Large intestine (tissue), 3 donors: ENCODE data around the gene TSTD2. TPM values are rescaled to one million over a fixed set of nuclear protein-coding genes. Genes with fewer than 3 reads are reported as not detected.

Experiments used
- DNase-seq, 2 donors: peaks; one replicate each; pipeline versions ENCODE4 v3.0.0 to v3.0.0-alpha.2; 2013
- H3K27ac ChIP-seq: one replicate; pipeline ENCODE4 v1.5.1; 2013; ENCODE audit warnings: low read length
- H3K27me3 ChIP-seq: 2 replicates; pipeline ENCODE4 v1.6.1; 2013; ENCODE audit warnings: low read length; ENCODE audit not compliant: control insufficient read depth, insufficient read depth
- H3K36me3 ChIP-seq: 2 replicates; pipeline ENCODE4 v1.6.1; 2013; ENCODE audit warnings: low read length; ENCODE audit not compliant: control insufficient read depth, insufficient read depth
- H3K4me1 ChIP-seq: one replicate; pipeline ENCODE4 v1.6.1; 2013; ENCODE audit warnings: low read length; ENCODE audit not compliant: control insufficient read depth, insufficient read depth
- H3K4me3 ChIP-seq: one replicate; pipeline ENCODE4 v1.5.1; 2013; ENCODE audit warnings: low read length
- H3K9me3 ChIP-seq: one replicate; pipeline ENCODE4 v1.6.1; 2013; ENCODE audit warnings: mild to moderate bottlenecking, low read depth, low read length, moderate library complexity; ENCODE audit not compliant: control insufficient read depth
- WGBS: methylation state at CpG from one replicate; pipeline ENCODE4 v1.1.5; 2013; ENCODE audit warnings: low lambda C conversion rate; ENCODE audit not compliant: insufficient coverage; 5-methylcytosine and 5-hydroxymethylcytosine counted together
- polyA plus RNA-seq: library from polyadenylated mRNA; unstranded; fragments of 120-200 nt; gene quantifications from one replicate; pipeline ENCODE4 v1.2.1, GENCODE V29; 2013

Gene TSTD2
- polyA plus RNA-seq, 1 donor: 21.2 TPM

- no peak overlapping the region for H3K27ac ChIP-seq
- peaks cover 37% of the 10 kb centered on the region for H3K36me3 ChIP-seq
- DNase-seq: no peak
Measured at GRCh38 chr9:97617939-97618416, 15.2 kb downstream of the TSTD2 start.

GRCh38 chr9:97615439-97616072 lies 17.6 kb downstream of the TSTD2 start:
- Histone ChIP-seq H3K27ac (no peak overlapping the region), H3K4me3 (no peak overlapping the region), H3K9me3 (no peaks in the 10 kb centered on the region), H3K36me3 (peaks cover 30% of the 10 kb centered on the region), H3K27me3 (no peaks in the 10 kb centered on the region), H3K4me1 (no peaks in the 10 kb centered on the region)
- DNase-seq: peak; percentile 30 to 44

More at GRCh38 chr9:97617939-97618416, 15.2 kb downstream of the TSTD2 start:
- no CpG with 5 or more reads among the region's 1 CpG for WGBS
- no peaks in the 10 kb centered on the region for H3K9me3 ChIP-seq
- H3K4me1 ChIP-seq: no peaks in the 10 kb centered on the region
- H3K27me3 ChIP-seq: no peaks in the 10 kb centered on the region
- no peak overlapping the region for H3K4me3 ChIP-seq

GRCh38 chr9:97604901-97605645 lies 28.1 kb downstream of the TSTD2 start:
- no peaks in the 10 kb centered on the region for H3K9me3 ChIP-seq
- H3K4me3 ChIP-seq: no peak overlapping the region
- H3K27ac ChIP-seq: no peak overlapping the region
- H3K27me3 ChIP-seq: no peaks in the 10 kb centered on the region
- H3K4me1 ChIP-seq: no peaks in the 10 kb centered on the region
- DNase-seq: no peak
- WGBS: no CpG with 5 or more reads among the region's 17 CpGs
- H3K36me3 ChIP-seq: peaks cover 59% of the 10 kb centered on the region

DNA sequence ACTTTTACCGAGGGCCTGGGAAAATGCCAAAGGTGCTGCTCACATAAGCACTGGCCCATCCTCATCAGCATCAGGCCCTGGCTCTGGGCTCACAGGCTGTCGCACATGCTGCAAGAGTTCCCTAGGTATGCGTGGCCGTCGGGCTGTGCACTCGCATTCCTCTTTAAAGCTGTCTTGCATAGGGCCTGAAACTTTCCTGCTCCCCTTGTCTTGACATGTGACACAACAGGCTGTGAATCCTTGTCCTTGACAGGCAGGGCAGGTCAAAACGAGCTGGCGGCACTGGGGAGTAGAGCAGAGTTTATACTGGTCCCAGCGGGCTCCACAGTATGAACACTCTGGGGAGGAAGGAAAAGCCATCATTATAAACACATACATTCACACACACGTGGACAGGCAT lies 30.7 kb downstream of the TSTD2 start:
- H3K27me3 ChIP-seq: no peaks in the 10 kb centered on the region
- no peaks in the 10 kb centered on the region for H3K9me3 ChIP-seq
- DNase-seq: no peak
- WGBS: no CpG with 5 or more reads among the region's 10 CpGs
- H3K4me1 ChIP-seq: peaks cover 4% of the 10 kb centered on the region
- no peak overlapping the region for H3K27ac ChIP-seq
- H3K4me3 ChIP-seq: no peak overlapping the region
- peaks cover 62% of the 10 kb centered on the region for H3K36me3 ChIP-seq

DNA sequence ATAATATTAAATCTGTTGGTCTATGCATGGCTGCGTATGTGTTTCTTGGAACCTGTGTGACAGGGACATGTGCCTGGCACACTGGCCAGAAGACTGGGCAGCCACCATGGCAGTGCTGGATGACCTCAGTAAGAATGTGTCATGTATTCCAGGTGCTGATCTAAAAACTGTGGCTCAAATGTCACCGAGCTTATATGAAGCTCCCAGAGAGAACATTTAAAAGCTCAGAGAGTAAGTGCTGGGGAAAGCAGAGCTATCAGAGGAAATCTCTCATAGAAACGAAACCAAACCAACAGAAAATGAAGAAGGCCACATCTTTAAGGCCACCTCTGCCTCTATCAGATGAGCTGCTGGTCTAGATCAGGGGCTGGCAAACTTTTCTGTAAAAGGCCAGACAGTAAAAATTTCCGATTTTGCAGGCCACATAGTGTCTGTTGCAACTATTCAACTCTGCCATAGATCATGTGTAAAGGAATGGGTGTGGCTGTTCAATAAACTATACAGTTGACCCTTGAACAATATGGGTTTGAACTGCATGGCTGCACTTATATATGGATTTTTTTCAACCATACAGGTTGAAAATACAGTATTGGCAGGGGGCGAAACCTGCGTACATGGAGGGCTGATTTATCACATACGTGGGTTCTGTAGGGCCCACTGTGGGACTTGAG lies 31.8 kb downstream of the TSTD2 start:
- H3K27ac ChIP-seq: no peak overlapping the region
- WGBS: 100% methylated on average over 1 of the region's 7 CpGs

GRCh38 chr9:97600531-97601227 lies 32.5 kb downstream of the TSTD2 start:
- H3K27ac ChIP-seq: no peak overlapping the region
- peaks cover 56% of the 10 kb centered on the region for H3K36me3 ChIP-seq
- no peak for DNase-seq
- H3K9me3 ChIP-seq: no peaks in the 10 kb centered on the region
- H3K27me3 ChIP-seq: no peaks in the 10 kb centered on the region
- H3K4me1 ChIP-seq: peaks cover 4% of the 10 kb centered on the region
- 100% methylated on average over 1 of the region's 8 CpGs for WGBS
- no peak overlapping the region for H3K4me3 ChIP-seq

More for the DNA sequence above, 31.8 kb downstream of the TSTD2 start:
- Histone ChIP-seq H3K36me3 (peaks cover 60% of the 10 kb centered on the region), H3K9me3 (no peaks in the 10 kb centered on the region), H3K4me1 (peaks cover 4% of the 10 kb centered on the region), H3K27me3 (no peaks in the 10 kb centered on the region), H3K4me3 (no peak overlapping the region)
- no peak for DNase-seq

- Histone ChIP-seq H3K27ac (no peak overlapping the region), H3K36me3 (peaks cover 43% of the 10 kb centered on the region), H3K4me1 (peaks cover 4% of the 10 kb centered on the region), H3K4me3 (no peak overlapping the region), H3K9me3 (no peaks in the 10 kb centered on the region), H3K27me3 (no peaks in the 10 kb centered on the region)
- no peak for DNase-seq
- WGBS: no CpG with 5 or more reads among the region's 7 CpGs
Measured at GRCh38 chr9:97599314-97599846, 33.8 kb downstream of the TSTD2 start.

DNA sequence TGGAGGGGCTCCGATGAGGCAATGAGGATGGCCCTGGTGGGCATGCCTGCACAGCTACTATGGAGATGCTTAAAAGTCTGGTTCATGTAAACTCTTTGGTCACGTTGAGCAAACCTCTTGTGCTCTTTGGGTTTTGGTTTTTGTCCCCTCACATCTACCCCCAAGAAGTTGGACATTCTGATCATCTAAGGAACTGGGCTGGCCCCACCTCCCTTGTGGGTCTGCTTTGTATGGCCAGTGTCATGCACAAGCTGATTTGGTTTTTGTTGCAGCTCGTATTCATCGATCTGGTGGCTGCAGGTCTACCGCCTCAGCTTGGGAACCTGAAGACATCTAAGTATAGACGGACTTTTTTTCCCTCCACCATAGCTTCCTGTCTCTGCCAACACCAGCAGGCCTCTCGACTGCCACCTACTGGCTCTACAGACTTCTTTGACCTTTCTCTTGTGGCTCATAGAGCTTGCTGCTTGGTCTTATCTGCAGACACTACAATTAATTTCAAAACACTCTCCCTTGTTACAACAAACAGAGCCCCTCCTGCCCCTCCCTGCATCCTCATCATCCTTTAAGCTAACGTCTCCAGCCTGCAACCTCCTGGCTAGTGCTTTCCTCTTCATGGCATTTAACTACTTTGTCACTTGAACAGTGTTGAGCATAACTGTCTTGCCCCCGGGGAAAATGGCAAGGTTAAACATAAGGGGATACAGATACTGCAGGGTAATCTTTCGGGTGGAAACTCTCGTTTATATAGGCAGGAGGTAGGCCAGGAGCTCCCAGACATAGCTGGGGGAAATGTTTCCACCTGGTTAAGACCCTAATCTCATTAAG lies 34.5 kb downstream of the TSTD2 start:
- DNase-seq: peak; percentile 70 to 75
- Histone ChIP-seq H3K27ac (no peak overlapping the region), H3K4me3 (no peak overlapping the region), H3K27me3 (no peaks in the 10 kb centered on the region), H3K9me3 (no peaks in the 10 kb centered on the region), H3K4me1 (peaks cover 4% of the 10 kb centered on the region), H3K36me3 (peaks cover 40% of the 10 kb centered on the region)
- 100% methylated on average over 1 of the region's 11 CpGs for WGBS

DNA sequence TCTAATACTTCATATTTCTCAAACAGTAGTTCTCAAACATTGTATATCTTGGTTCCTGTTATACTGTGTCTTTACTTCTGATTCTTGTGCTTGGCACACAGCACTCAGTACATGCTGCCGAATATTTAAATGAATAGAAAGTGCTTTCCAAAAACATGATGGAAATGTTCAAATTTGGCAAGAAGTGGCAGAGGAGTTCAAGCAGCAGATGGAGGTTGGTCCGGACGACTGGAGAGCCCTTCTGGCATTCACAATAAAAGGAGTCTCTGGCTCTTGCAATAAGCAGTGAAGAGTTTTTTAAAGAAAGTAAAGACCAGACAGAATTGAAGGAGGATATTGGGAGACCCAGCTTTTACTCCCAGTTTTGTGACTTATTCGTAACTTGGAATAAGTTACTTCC lies 36.3 kb downstream of the TSTD2 start:
- Histone ChIP-seq H3K27ac (no peak overlapping the region), H3K4me1 (peaks cover 4% of the 10 kb centered on the region), H3K27me3 (no peaks in the 10 kb centered on the region), H3K9me3 (no peaks in the 10 kb centered on the region), H3K36me3 (peaks cover 24% of the 10 kb centered on the region), H3K4me3 (no peak overlapping the region)
- 100% methylated on average over 1 of the region's 4 CpGs for WGBS
- DNase-seq: no peak
